ENCODE data around the gene DENND4A.
"Not testable (repeated sequence)": the region's sequence is repeated elsewhere in the genome, so short reads cannot be mapped to it uniquely, and the experiment has no call there.

Gene DENND4A

DNA sequence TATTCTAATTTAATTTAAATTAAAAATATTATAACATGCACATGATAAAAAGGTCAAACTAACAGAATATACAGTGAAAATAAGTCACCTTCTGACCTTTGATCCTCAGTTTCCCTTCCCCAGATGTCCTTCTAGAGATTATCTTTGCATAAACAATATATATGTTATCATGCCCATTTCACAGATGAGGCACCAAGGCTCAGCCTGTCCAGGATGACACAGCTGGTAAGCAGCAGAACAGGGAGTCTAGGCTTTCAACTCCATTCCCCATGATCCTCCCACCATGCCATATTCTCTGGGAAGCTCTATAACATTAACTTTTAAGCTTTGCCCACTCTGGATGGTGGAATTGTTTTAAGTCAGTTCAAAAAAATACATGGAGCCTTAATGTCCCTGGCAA lies 169.0 kb downstream of the DENND4A start:
- DNase-seq = no peak

DNA sequence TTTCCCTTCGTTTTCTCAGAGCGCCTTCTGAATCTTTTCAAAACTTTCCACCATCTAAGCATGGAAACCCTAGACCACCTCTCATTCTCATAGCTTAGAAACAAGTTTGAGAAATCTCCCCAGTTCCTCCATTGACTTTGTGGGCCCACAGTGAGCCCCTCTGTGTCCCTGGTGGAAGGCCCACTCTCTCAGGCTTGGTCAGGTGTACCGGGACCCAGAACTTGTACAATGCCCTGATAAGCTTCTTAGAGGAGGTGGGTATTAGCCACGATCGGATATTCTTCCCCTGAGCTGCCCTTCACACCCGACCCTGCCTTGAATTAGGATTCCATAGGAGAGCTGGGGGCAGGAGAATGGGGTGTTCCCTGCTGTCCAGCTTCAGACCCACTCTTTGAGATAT lies 170.5 kb downstream of the DENND4A start, which contains the start of gene SLC24A1:
TSS of gene SLC24A1 (plus strand) at position 301 of the 400 bp plus-strand sequence. CDS start 2,143 bp downstream, outside the sequence.
- DNase-seq = no peak

DNA sequence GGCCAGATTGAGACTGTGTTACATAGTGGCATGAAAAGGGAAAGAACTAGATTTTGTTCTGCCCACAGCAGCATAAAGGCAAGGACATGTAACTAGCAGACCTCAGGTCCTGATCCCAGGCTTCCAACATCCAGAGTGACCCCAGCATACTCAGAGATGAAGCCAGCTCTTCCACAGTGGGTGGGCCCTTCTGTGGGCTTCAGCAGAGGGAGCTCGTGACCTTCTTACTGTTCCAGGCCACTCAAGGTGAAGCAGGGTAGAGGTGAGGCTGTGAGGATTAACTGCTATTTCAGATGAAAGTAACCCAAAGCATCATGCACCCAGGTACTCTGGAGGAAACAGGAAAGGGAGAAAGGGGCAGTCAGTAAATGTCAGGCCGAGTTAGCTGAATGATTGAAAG lies 171.3 kb downstream of the DENND4A start:
- no peak for DNase-seq

DNA sequence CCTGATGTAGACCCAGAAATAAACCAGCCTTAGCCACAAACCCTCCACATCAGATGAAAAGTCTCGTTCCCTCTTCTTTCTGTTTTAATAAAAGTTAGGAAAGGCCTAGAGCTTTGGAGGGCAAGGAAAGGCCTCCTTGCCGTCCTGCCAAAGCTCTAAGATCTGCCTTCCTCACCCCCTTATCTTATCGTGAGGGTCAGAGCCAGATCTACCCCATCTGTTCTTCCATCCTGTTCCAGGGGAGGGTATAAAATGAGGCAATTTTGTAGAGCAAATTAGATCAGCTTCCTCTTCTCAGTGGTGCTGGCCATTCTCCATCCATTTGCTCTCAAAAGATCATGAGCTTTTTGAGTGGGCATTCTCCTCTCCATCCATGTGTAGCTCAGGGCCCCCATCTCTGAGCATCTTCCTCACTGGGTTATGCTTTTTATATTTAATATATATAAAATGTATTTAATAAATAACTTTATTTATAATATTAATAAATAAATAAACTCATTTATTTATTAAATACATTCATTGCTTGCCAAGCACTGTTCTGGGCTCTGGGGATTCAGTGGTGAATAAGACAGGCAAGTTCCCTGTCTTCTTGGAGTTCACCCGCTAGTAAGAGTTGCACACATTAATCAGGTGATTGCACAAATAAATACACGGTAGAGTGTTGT lies 172.3 kb downstream of the DENND4A start:
- DNase-seq = no peak

DNA sequence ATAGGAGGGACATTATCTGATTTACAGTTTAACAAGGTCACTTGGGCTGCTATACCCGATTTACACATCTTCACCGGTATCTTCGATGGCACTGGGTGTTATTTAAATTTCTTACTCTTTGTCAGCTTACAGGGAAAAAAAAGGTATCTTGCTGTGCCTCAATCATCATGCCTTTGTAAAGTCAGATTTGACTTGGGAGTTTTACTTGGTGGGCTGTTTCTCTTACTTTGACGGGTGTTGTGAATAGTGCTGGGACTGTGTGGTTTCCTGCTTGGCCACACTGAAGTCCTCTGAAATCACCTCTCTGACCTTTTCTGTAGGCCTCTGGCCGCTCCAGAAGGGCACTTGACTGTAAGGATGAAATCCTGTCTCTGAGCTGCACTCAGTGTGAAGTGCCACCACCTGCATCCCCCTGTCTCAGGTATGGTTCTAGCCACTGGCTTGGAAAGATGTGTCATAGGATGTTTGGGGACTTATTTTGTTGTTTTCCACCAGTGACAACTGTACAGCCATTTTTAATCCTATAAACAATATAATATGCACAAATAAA lies 173.5 kb downstream of the DENND4A start:
- DNase-seq = no peak

DNA sequence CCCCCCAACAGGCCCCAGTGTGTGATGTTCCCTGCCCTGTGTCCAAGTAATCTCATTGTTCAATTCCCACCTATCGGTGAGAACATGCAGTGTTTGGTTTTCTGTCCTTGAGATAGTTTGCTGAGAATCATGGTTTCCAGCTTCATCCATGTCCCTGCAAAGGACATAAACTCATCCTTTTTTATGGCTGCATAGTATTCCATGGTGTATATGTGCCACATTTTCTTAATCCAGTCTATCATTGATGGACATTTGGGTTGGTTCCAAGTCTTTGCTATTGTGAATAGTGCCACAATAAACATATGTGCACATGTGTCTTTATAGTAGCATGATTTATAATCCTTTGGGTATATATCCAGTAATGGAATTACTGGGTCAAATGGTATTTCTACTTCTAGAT lies 176.2 kb downstream of the DENND4A start:
- not testable (repeated sequence) for DNase-seq

DNA sequence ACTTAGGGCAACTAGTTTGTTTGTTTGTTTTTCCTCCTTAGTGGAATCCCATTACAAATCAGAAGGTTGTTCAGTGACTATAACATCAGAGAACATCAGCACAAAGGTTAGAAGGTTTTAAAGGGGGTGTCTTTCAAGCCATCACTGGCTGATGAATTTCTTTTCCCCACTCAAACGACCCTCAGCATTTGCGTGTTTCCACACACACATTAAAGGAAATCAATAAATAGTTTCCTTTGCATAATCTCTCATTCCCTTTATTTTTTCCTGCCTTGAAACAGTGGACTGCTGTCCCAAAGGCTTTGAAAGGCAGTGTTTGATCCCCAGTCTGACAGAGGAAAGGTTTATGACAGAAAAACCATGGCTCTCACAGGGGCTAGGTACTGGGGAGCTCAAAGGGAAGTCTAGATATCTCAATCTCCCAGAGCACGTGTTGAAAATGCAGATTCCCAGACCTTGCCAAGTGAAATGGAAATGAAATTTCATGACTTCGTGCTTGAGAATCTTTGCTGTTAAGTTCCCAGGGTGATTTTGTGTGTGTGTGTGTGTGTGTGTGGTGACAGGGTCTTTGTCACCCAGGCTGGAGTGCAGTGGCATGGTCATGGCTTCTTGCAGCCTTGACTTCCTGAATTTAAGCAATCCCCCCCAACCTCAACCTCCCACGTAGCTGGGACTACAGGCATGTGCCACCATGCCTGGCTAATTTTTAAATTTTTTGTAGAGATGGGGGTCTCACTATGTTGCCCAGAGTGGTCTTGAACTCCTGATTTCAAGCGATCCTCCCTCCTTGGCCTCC lies 178.9 kb downstream of the DENND4A start:
- DNase-seq = no peak

DNA sequence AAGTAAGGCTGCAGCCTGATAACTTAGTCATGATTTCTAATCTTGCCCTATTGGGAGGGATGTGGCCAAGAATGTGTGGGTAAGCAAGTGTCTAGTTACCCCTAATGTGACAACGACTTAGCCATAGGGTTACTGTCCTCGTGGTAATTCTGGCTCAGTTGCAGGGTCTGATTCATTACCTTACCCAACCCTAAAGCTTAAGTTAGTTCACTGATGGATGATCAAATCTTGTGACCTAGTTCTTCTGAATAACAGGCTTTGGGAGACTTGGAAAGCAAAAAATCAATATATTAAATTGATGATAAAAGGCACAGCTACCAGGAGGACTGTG lies 179.5 kb downstream of the DENND4A start:
- DNase-seq = no peak

DNA sequence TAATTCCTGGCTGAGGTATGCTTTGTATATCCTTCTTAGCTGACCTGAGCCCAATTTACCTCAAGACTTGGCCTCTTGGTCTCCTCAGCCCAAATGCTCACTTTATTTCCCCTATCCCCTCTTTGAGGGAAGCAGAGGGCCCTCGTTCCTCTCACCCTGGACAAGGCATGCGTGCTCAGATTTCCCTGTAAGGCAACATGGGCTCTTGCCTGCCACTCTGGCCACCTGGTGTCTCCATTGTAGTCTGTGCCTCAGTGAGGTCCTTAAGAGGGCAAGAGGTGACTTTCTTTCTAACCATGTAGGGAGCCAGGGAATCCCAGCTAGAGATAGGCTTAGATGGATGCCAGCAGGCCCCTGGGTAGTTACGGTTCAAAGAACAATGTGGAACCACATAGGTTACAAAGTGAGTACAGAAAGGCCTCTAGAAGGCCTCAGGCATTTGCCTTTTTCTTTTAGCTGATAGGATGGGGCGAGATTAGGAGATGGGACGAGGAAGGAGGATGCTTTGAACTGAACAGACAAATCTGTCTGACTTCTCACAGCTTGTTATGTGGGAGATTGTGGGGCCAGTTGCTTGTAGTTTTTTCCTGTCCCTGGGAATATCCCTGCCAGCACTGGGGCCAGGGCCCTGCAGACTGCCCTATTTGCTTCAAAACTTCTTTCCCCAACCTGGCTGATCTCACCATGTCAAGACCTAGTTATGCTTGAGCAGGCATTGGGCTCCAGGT lies 180.0 kb downstream of the DENND4A start:
- DNase-seq = no peak

DNA sequence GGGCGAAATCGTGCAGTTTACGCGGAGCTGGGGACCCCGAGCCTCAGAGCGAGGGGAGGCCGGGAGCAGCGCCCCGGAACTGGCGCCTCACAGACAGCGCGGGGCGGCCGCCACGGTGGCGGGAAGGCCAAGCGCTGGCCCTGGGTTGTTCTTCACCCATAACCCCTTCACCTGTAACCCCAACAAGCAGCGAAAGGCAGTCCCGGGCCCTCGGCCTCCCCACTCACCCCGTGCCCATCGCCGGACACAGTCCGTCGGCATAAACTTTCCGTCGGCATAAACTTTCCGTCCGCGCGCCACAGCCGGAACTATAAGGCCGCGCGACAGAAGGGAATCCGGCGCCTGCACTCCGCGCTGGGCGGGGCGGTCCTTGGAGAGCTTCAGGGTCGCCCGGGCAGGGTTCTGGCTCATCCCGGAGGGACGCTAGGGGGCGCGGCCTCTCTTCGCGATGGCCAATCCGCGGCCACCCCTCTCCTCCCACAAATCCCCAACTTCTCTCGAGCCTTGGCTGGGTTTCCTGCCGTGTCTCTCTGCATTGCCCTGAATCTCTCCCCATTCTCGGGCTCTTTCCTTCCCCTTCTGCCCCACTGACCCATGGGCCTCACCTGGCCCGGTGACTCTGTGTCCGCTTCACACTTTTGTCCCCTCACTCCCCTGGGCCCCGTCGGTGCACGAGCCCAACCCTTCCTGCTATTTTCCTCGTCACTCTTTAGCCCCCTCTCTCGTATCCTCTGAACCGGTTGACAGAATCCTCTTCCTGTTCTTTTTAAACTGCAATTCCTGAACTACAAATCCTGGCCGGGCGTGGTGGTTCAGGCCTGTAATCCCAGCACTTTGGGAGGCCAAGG lies 181.0 kb downstream of the DENND4A start, which contains the start of gene INTS14:
TSS of gene INTS14 (minus strand) at position 261 of the 848 bp plus-strand sequence. CDS start 3,751 bp downstream, outside the sequence.
- DNase-seq = peak; percentile 97

Data from stimulated activated CD4-positive, alpha-beta T cell treated with anti-CD3 and anti-CD28 coated beads, Interleukin-4, amount 100 ng/mL, for 24 hours (primary cell).